CD4-positive, alpha-beta T cell (primary cell): ENCODE measurements around the gene PRDM16. TPM values are rescaled to one million over a fixed set of nuclear protein-coding genes. Genes with fewer than 3 reads are reported as not detected.
"Not testable (repeated sequence)": the region's sequence is repeated elsewhere in the genome, so short reads cannot be mapped to it uniquely, and the experiment has no call there.

Source experiments
- ATAC-seq: fragments of 200-7000 bp; cut with Tn5 transposase; one replicate; pipeline ENCODE4 v1.10.0; 2022; ENCODE audit warnings: mild to moderate bottlenecking; ENCODE audit not compliant: poor library complexity
- CTCF ChIA-PET: fragments of 350-600 bp; sonication (Branson Sonifier 250); formaldehyde crosslinking; loops from one replicate; lab custom pipeline; 2021; ENCODE audit warnings: antibody characterized with exemption, inconsistent platforms; lab: Charles Lee
- POLR2A ChIA-PET: fragments of 350-600 bp; sonication (Branson Sonifier 250); formaldehyde crosslinking; loops from one replicate; lab custom pipeline; 2021; ENCODE audit warnings: antibody characterized with exemption, inconsistent platforms; lab: Charles Lee
- DNase-seq, 14 experiments: peaks; one replicate each; pipeline ENCODE4 v3.0.0-alpha.2; 2013 to 2020; ENCODE audit warnings: mixed read lengths in 2 of 14
- H3K27ac ChIP-seq, 2 donors: one replicate each; pipeline versions ENCODE4 v1.5.1 to v1.7.0; 2013; ENCODE audit warnings: low read length in 2 of 2, low read depth in 1 of 2, mild to moderate bottlenecking in 1 of 2
- H3K27me3 ChIP-seq, 2 experiments: 1 replicate in 1 of 2; 2 replicates in 1 of 2; pipeline versions ENCODE4 v1.6.1 to v1.7.0; 2013; ENCODE audit warnings: low read length in 2 of 2, control low read depth in 1 of 2, mild to moderate bottlenecking in 1 of 2, moderate library complexity in 1 of 2; ENCODE audit not compliant: insufficient read depth in 2 of 2, control insufficient read depth in 1 of 2
- H3K36me3 ChIP-seq: one replicate; pipeline ENCODE4 v1.6.1; 2013; ENCODE audit warnings: low read length, control low read depth; ENCODE audit not compliant: insufficient read depth
- H3K4me1 ChIP-seq: one replicate; pipeline ENCODE4 v1.6.1; 2013; ENCODE audit warnings: low read length, control low read depth; ENCODE audit not compliant: insufficient read depth
- H3K4me3 ChIP-seq: one replicate; pipeline ENCODE4 v1.5.1; 2013; ENCODE audit warnings: mild to moderate bottlenecking, low read length, moderate library complexity
- H3K9me3 ChIP-seq, 2 experiments: 1 replicate in 1 of 2; 2 replicates in 1 of 2; pipeline versions ENCODE4 v1.6.1 to v1.7.0; 2013; ENCODE audit warnings: low read length in 2 of 2, mild to moderate bottlenecking in 2 of 2, control low read depth in 1 of 2, moderate library complexity in 1 of 2; ENCODE audit not compliant: control insufficient read depth in 1 of 2, insufficient read depth in 1 of 2
- H3K27ac Mint-ChIP-seq: one replicate; pipeline ENCODE4 v1.8.0; 2020; ENCODE audit warnings: mixed read lengths
- H3K27me3 Mint-ChIP-seq: one replicate; pipeline ENCODE4 v1.8.0; 2021; ENCODE audit warnings: mixed read lengths
- H3K36me3 Mint-ChIP-seq: one replicate; pipeline ENCODE4 v1.8.0; 2021; ENCODE audit warnings: low read depth, mixed read lengths
- H3K4me1 Mint-ChIP-seq: one replicate; pipeline ENCODE4 v1.8.0; 2021; ENCODE audit warnings: low read depth, mixed read lengths
- H3K4me3 Mint-ChIP-seq: one replicate; pipeline ENCODE4 v1.8.0; 2020; ENCODE audit warnings: mild to moderate bottlenecking, mixed read lengths
- H3K9me3 Mint-ChIP-seq: one replicate; pipeline ENCODE4 v1.8.0; 2020; ENCODE audit warnings: mixed read lengths
- intact Hi-C, 2 experiments: fragments of 100-400 bp; cut with DNase I in 1 of 2; cut with micrococcal nuclease in 1 of 2; formaldehyde crosslinking; loops; one replicate each; pipeline versions ENCODE4 v1.15.1 to v1.9.0; 2023 to 2025; cut with DNase I, micrococcal nuclease
- total RNA-seq, 174 experiments: library from RNA in 2 of 174; stranded (reverse) in 2 of 174; gene quantifications; one replicate each; pipeline ENCODE4 v1.2.3 and lab custom pipeline; 2021 to 2026
- TF ChIP-seq, protein P1 (sequence below): fragments of 200-600 bp; IDR thresholded peaks from one replicate; pipeline ENCODE4 v1.8.0; 2022; ENCODE audit warnings: antibody characterized with exemption, mild to moderate bottlenecking

Gene PRDM16
- total RNA-seq, 2 experiments from 2014 or later, result not detected

GRCh38 chr1:3238703-3239278, 169.8 kb downstream of the PRDM16 start:
- Mint-ChIP-seq H3K4me3 (no peak overlapping the region), H3K9me3 (no peaks in the 10 kb centered on the region), H3K36me3 (no peaks in the 10 kb centered on the region), H3K4me1 (no peaks in the 10 kb centered on the region), H3K27me3 (no peaks in the 10 kb centered on the region), H3K27ac (no peak overlapping the region)
- no peak for DNase-seq
- Histone ChIP-seq H3K27ac (no peak overlapping the region), H3K4me3 (no peak overlapping the region), H3K36me3 (no peaks in the 10 kb centered on the region), H3K27me3 (no peaks in the 10 kb centered on the region), H3K9me3 (peaks cover 0 to 13% of the 10 kb centered on the region in 2 experiments), H3K4me1 (no peaks in the 10 kb centered on the region)
- TF ChIP-seq, protein P1, sequence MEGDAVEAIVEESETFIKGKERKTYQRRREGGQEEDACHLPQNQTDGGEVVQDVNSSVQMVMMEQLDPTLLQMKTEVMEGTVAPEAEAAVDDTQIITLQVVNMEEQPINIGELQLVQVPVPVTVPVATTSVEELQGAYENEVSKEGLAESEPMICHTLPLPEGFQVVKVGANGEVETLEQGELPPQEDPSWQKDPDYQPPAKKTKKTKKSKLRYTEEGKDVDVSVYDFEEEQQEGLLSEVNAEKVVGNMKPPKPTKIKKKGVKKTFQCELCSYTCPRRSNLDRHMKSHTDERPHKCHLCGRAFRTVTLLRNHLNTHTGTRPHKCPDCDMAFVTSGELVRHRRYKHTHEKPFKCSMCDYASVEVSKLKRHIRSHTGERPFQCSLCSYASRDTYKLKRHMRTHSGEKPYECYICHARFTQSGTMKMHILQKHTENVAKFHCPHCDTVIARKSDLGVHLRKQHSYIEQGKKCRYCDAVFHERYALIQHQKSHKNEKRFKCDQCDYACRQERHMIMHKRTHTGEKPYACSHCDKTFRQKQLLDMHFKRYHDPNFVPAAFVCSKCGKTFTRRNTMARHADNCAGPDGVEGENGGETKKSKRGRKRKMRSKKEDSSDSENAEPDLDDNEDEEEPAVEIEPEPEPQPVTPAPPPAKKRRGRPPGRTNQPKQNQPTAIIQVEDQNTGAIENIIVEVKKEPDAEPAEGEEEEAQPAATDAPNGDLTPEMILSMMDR, result no peak
- ChIA-PET POLR2A (no interaction called here), CTCF (no interaction called here)
- intact Hi-C loops, result no loop called here
- no peak for ATAC-seq

GRCh38 chr1:3239991-3240390, 171.0 kb downstream of the PRDM16 start:
- H3K27ac ChIP-seq, H3K27me3 ChIP-seq, POLR2A ChIA-PET, H3K4me3 Mint-ChIP-seq, intact Hi-C loops, ATAC-seq, H3K4me1 Mint-ChIP-seq, H3K36me3 Mint-ChIP-seq, H3K36me3 ChIP-seq, H3K4me1 ChIP-seq, H3K27me3 Mint-ChIP-seq, H3K9me3 ChIP-seq, CTCF ChIA-PET, H3K27ac Mint-ChIP-seq, H3K4me3 ChIP-seq, H3K9me3 Mint-ChIP-seq, DNase-seq: not testable (repeated sequence)

DNA sequence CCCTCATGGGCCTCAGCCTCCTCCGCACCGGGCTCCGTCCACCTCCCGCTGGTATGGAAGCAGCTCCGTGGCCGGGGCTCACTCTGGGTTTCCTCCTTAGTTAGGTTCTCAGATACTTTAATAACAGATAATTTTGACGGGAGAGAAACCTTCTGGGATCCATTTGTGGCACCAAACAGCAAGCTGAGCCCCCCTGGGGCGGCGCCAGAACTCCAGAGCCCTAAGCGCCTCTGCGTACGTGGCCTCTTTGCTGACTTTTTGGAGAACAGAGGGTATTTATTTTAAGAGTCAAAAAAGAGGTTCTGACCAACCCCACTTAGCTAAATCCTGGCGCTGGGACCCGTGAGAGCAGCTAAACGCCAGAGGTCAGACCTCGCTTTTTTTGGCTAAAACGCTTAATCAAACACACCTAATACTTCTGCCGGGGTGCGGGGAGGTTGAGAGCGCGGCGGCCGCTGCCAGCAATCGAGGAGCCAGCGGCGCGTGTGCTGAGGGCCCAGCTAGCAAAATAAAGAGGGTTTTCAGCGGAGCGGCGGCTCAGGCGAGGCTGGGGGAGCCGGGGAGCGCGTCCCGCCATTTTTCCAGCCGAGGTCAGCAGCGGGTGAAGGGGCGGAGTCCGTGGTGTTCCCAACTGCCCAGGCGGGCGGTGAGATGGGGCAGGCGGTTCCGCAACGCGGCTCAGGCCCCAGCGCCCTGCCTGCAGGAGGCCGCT, 171.7 kb downstream of the PRDM16 start:
- no peaks in the 10 kb centered on the region for H3K27me3 Mint-ChIP-seq
- CTCF ChIA-PET, result no interaction called here
- H3K4me3 ChIP-seq, result no peak overlapping the region
- no peaks in the 10 kb centered on the region for H3K4me1 Mint-ChIP-seq
- H3K9me3 ChIP-seq, result peaks cover 0 to 10% of the 10 kb centered on the region in 2 experiments
- no peak for ATAC-seq
- no peak overlapping the region for H3K27ac ChIP-seq
- no peaks in the 10 kb centered on the region for H3K4me1 ChIP-seq
- no peaks in the 10 kb centered on the region for H3K36me3 ChIP-seq
- POLR2A ChIA-PET, result no interaction called here
- H3K9me3 Mint-ChIP-seq, result no peaks in the 10 kb centered on the region
- DNase-seq, result no peak
- intact Hi-C loops, result no loop called here
- H3K27ac Mint-ChIP-seq, result no peak overlapping the region
- TF ChIP-seq, protein P1, result no peak
- H3K36me3 Mint-ChIP-seq, result no peaks in the 10 kb centered on the region
- no peak overlapping the region for H3K4me3 Mint-ChIP-seq
- H3K27me3 ChIP-seq, result no peaks in the 10 kb centered on the region

GRCh38 chr1:3241236-3241550, 172.2 kb downstream of the PRDM16 start:
- Histone ChIP-seq H3K9me3 (peaks cover 0 to 10% of the 10 kb centered on the region in 2 experiments), H3K27me3 (no peaks in the 10 kb centered on the region), H3K27ac (no peak overlapping the region), H3K36me3 (no peaks in the 10 kb centered on the region), H3K4me1 (no peaks in the 10 kb centered on the region), H3K4me3 (no peak overlapping the region)
- Mint-ChIP-seq H3K27me3 (no peaks in the 10 kb centered on the region), H3K4me3 (no peak overlapping the region), H3K9me3 (no peaks in the 10 kb centered on the region), H3K4me1 (no peaks in the 10 kb centered on the region), H3K36me3 (no peaks in the 10 kb centered on the region), H3K27ac (no peak overlapping the region)
- ChIA-PET CTCF (no interaction called here), POLR2A (no interaction called here)
- ATAC-seq (no peak), DNase-seq (no peak)
- intact Hi-C loops, result no loop called here
- TF ChIP-seq, protein P1, result no peak
